Measurements from ENCODE around the gene SGSH.

DNA sequence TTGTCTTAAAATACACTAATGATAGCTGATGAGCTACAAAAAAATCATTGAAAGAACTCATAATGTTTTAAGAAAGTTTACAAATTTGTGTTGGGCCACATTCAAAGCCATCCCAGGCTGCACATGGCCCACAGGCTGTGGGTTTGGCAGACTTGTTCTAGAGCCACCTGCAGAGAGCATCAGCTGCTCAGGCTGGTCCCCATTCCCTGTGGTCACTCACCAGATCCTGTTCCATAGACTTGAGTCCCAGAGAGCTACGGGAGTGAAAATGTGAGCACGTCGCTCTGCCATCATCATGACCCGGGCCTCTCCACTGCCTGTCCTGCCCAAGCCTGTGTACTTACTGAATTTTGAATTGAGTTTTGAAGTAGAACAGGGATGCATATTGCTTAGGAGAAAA, 7.0 kb upstream of the SGSH start:
- no peak for TF ChIP-seq EZH2 (IDR thresholded peaks at IDR 0.05; ENCODE audit: insufficient read depth, poor library complexity, severe bottlenecking)
- no peak for TF ChIP-seq EZH2phosphoT487 (IDR thresholded peaks at IDR 0.05; ENCODE audit: insufficient read depth, low read depth)

Measured in GM23248 (cell line).